ACHN (cell line): ENCODE results near the gene LRRC8A.

Experiments used
- DNase-seq: peaks from one replicate; pipeline ENCODE4 v3.0.0-alpha.2; 2015
- in situ Hi-C: cut with HindIII; loops from 2 replicates; pipeline ENCODE4 v1.10.0; 2017; ENCODE audit warnings: low sequenced_read_pairs, low pct_ligation_motif_present, low pct_unique_long_range_greater_than_20kb

The LRRC8A gene

GRCh38 chr9:128898382-128898781 lies 16.4 kb downstream of the LRRC8A start:
- no peak for DNase-seq
- in situ Hi-C loops = no loop called here

- no peak for DNase-seq
- in situ Hi-C loops = no loop called here
These were observed 17.1 kb downstream of the LRRC8A start for GRCh38 chr9:128898845-128899565.

DNA sequence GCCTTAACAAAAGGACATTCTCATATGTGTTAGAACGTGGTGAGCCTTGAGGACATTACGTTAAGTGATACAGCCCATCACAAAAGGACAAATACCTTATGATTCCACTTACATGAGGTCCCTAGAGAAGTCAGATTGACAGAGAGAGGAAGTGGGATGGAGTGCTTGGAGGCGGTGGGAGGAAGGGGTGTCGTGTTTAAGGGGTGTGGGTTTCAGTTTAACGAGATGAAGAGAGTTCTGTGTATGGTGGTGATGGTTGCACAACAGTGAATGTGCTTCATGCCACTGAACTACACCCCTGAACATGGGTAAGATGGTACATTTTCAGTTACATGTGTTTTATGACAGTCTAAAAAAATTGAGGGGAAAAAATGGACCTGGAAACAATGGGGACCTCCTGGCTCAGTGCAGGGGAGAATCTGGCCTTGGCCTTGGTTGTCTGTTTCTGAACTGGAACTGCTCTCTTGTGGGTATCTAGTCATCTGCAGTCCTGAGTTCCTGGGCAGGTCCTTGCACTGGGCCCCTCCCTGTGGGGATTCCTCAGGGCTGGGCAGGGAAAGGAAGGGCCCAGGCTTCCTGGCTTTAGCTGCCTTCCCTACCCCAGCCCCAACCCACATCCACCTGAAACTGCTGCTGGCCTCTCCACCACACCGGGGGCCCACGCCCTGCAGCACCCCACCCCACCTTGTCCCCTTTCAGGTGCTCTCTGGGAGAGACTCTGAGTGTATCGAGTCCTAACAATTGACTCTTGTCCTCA lies 17.8 kb downstream of the LRRC8A start:
- in situ Hi-C loops = no loop called here
- no peak for DNase-seq

GRCh38 chr9:128901379-128901778 lies 19.4 kb downstream of the LRRC8A start:
- in situ Hi-C loops = no loop called here
- no peak for DNase-seq

GRCh38 chr9:128901822-128902221 lies 19.9 kb downstream of the LRRC8A start:
- in situ Hi-C loops = no loop called here
- no peak for DNase-seq

- no peak for DNase-seq
- in situ Hi-C loops = no loop called here
These were observed 20.6 kb downstream of the LRRC8A start for GRCh38 chr9:128902351-128903078.

DNA sequence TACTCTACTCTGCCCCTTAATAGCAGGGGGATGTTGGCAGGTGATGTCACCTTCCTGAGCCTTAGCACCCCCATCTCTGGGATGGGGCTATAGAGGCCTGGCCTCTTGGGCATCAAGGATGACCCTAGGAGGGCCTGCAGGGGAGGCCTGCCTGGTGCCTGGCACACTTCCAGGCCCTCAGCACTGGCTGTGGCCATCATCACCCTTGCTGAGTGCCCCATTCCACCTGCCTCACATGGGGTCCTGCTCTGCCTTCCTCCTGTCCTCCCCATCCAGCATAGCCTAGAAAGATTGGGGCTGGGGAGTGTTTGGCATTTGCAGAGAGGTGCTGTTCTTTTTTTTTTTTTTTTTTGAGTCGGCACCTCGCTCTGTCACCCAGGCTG lies 21.1 kb downstream of the LRRC8A start:
- DNase-seq = no peak
- in situ Hi-C loops = no loop called here

DNA sequence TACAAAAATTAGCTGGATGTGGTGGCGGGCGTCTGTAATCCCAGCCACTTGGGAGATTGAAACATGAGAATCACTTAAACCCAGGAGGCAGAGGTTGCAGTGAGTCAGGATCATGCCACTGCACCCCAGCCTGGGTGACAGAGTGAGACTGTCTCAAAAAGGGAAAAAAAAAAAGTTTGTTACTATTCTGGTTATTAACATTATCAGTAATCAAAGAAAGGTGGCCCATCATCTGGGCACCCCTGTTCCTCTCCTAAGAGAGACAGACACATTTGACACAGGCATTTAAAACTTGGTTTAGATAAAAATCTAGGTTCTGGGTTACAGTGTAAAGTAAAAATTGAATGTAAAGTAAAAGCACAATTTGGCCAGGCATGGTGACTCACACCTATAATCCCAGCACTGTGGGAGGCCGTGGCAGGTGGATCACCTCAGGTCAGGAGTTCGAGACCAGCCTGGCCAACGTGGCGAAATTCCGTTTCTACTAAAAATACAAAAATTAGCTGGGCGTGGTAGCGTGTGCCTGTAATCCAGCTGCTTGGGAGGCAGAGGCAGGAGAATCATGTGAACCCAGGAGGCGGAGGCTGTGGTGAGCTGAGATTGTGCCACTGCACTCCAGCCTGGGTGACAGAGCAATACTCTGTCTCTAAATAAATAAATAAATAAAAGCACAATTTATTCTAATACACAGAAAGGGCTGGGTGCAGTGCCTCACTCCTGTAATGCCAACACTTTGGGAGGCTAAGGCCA lies 22.1 kb downstream of the LRRC8A start:
- DNase-seq = no peak
- in situ Hi-C loops = no loop called here

GRCh38 chr9:128905964-128906363 lies 24.0 kb downstream of the LRRC8A start:
- no peak for DNase-seq
- in situ Hi-C loops = no loop called here

GRCh38 chr9:128906741-128907140 lies 24.8 kb downstream of the LRRC8A start:
- no peak for DNase-seq
- in situ Hi-C loops = no loop called here

DNA sequence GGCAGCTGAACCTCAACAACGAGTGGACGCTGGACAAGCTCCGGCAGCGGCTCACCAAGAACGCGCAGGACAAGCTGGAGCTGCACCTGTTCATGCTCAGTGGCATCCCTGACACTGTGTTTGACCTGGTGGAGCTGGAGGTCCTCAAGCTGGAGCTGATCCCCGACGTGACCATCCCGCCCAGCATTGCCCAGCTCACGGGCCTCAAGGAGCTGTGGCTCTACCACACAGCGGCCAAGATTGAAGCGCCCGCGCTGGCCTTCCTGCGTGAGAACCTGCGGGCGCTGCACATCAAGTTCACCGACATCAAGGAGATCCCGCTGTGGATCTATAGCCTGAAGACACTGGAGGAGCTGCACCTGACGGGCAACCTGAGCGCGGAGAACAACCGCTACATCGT lies 26.4 kb downstream of the LRRC8A start:
- no peak for DNase-seq
- in situ Hi-C loops = no loop called here

DNA sequence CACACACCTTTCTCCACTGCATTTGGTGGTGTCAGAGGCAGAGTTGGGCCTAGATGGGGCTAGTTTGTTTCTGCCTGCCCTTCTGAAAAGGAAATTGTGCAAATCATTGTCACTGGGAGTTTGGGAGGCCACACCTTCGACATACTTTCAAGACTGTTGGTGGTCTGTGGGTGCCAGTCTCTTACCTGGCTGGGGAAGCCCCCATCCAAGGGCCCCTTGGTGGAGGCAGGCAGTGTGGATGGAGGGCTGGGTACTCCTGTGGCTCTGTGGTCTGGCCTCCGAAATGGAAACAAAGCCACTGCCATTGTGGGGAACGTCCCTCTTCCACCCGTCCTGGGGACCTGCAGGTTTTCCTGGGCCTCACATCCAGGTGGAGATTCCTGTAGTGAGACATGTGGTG lies 27.9 kb downstream of the LRRC8A start:
- no peak for DNase-seq

DNA sequence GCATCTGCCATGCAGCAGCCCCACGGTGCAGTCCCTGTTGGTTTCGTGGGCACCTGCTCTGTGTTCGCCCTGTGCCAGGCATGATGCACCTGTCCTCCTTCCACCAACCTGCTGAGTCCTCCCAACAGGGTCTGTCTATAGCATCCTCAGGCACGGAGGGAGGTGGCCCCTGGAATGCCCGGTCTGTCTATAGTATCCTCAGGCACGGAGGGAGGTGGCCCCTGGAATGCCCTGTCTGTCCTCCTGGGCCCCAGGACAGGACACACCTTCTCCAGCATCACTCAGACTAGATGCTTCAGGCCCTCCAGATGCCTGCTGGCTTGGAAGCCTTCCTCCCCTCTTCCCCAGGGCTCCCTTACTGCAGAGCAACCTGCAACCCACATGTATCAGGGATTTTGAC lies 29.0 kb downstream of the LRRC8A start:
- in situ Hi-C loops = no loop called here
- no peak for DNase-seq

More for the DNA sequence above, 27.9 kb downstream of the LRRC8A start:
- in situ Hi-C loops = no loop called here

GRCh38 chr9:128911529-128912035 lies 29.6 kb downstream of the LRRC8A start:
- in situ Hi-C loops = no loop called here

DNA sequence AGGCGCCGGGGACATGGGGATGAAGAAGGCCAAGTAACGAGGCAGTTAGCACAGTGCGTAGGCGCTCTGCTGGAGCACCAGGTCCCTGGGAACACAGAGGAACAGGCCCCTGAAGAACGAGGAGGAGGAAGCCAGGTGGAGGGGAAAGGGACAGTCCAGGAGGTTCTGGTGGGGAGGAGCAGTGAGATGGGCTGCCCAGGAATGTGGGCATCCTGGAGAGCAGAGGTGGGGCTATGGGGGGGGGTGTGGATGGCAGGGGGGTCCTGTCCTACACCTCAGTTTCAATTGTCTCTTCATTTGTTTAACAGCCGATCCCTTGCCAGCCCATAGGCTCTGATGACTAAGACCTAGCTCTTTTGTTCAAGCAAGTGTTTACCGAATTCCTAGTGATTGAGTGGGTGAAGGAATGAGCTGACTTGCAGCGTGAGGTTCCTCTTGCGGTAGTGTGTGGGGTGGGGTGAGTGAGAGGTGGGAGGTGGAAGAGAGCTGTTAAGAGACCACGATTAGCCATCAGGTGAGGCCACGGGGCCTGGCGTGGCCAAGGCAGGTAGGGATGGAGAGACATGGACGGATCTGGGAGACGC lies 30.4 kb downstream of the LRRC8A start:
- in situ Hi-C loops = no loop called here
- peak; percentile 62 for DNase-seq

More at GRCh38 chr9:128911529-128912035, 29.6 kb downstream of the LRRC8A start:
- no peak for DNase-seq

GRCh38 chr9:128913048-128913900 lies 31.3 kb downstream of the LRRC8A start:
- no peak for DNase-seq
- in situ Hi-C loops = no loop called here

GRCh38 chr9:128913995-128914772 lies 32.3 kb downstream of the LRRC8A start:
- DNase-seq = no peak
- in situ Hi-C loops = no loop called here
